VCaP (cell line): ENCODE measurements around the gene CD99.
"Not testable (repeated sequence)": the region's sequence is repeated elsewhere in the genome, so short reads cannot be mapped to it uniquely, and the experiment has no call there.

ENCODE experiments used
- H3K27ac ChIP-seq: fragments of 450-650 bp; 2 replicates; pipeline ENCODE4 v1.5.1; 2017
- TF ChIP-seq, protein P1 (sequence below): fragments of 450-650 bp; conservative IDR thresholded peaks from 2 replicates; pipeline ENCODE4 v1.5.1; 2017; ENCODE audit warnings: mild to moderate bottlenecking, moderate library complexity

The CD99 gene

GRCh38 chrX:2774057-2774456 lies 83.0 kb downstream of the CD99 start:
- TF ChIP-seq, protein P1, sequence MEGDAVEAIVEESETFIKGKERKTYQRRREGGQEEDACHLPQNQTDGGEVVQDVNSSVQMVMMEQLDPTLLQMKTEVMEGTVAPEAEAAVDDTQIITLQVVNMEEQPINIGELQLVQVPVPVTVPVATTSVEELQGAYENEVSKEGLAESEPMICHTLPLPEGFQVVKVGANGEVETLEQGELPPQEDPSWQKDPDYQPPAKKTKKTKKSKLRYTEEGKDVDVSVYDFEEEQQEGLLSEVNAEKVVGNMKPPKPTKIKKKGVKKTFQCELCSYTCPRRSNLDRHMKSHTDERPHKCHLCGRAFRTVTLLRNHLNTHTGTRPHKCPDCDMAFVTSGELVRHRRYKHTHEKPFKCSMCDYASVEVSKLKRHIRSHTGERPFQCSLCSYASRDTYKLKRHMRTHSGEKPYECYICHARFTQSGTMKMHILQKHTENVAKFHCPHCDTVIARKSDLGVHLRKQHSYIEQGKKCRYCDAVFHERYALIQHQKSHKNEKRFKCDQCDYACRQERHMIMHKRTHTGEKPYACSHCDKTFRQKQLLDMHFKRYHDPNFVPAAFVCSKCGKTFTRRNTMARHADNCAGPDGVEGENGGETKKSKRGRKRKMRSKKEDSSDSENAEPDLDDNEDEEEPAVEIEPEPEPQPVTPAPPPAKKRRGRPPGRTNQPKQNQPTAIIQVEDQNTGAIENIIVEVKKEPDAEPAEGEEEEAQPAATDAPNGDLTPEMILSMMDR = no peak
- no peak overlapping the region for H3K27ac ChIP-seq

GRCh38 chrX:2774776-2775175 lies 83.7 kb downstream of the CD99 start:
- no peak overlapping the region for H3K27ac ChIP-seq
- TF ChIP-seq, protein P1 = no peak

GRCh38 chrX:2780472-2781225 lies 89.6 kb downstream of the CD99 start:
- H3K27ac ChIP-seq = not testable (repeated sequence)

- TF ChIP-seq, protein P1 = no peak
- no peak overlapping the region for H3K27ac ChIP-seq
Observed at GRCh38 chrX:2781226-2781571, 90.1 kb downstream of the CD99 start.

DNA sequence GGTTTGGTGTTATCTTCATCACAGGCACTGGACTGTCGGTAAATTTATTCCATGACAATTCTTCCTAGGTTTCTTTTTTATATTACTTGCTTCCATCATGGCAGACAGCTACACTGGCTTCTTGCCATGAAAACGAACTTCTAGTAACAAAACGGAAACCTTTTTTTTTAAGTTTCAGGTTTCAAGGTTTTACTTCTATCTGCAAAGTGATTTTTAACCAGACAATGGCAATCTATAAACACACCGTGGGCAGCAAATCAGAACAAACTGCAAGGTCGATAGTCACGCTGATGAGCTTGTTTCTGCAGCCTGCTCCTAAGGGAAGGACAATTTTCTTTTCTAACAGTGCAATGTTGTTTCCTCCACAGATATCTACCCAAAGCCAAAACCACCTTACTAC lies 90.6 kb downstream of the CD99 start:
- TF ChIP-seq, protein P1 = no peak
- H3K27ac ChIP-seq = no peak overlapping the region

DNA sequence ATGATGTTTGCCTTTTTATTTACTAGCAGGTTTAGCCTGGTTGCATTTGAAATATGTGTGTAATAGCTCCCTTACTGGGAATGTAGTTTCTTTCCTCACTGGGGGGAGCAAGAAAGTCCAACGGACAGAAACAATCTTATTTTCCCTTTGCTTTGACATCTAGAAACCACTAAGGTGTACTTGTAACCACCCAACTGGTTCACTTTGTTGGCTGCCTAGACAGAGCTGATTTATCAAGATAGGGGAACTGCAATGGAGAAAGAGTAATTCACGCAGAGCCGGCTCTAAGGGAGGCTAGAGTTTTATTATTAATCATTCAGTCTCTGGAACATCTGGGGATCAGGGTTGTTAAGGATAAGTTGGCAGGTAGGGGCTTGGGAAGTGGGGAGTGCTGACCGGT lies 91.1 kb downstream of the CD99 start:
- H3K27ac ChIP-seq = no peak overlapping the region
- TF ChIP-seq, protein P1 = no peak

GRCh38 chrX:2782778-2783177 lies 91.7 kb downstream of the CD99 start:
- no peak overlapping the region for H3K27ac ChIP-seq
- TF ChIP-seq, protein P1 = no peak

DNA sequence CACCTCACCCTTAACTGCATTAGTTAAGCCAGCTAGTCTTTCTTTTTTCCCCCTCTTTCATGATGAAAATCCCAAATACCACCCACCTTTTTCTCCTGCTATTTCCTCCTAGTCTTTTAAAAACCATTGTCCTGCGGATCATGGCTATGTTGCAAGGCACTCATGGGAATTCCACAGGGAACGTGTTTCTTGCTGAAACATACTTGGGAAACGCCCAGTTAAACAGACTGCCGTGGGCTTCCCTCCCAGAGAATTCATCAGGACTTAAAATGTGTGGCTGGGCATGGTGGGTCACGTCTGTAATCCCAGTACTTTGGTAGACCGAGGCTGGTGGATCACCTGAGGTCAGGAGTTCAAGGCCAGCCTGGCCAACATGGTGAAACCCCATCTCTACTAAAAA lies 92.9 kb downstream of the CD99 start:
- TF ChIP-seq, protein P1 = no peak
- H3K27ac ChIP-seq = no peak overlapping the region
